Right lobe of liver (tissue), 4 donors: ENCODE measurements around the gene ARHGAP12.

Experiments
- CTCF ChIP-seq, 4 donors: fragments of 200-600 bp in 3 of 4; fragments of 450-650 bp in 1 of 4; IDR thresholded peaks; one replicate each; pipeline versions ENCODE4 v1.5.1 to v1.8.0; 2016 to 2022; ENCODE audit warnings: antibody characterized with exemption in 4 of 4, mild to moderate bottlenecking in 2 of 4
- POLR2A ChIP-seq: fragments of 450-650 bp; IDR thresholded peaks from one replicate; pipeline ENCODE4 v1.6.1; 2017; ENCODE audit warnings: antibody characterized with exemption, mild to moderate bottlenecking
- donor health status: DM: no; HTN: no; CAD: no.
- donor health status: DM: no; HTN: no; CAD: no.
- donor health status: DM: no; HTN: yes; CAD: no.

- no peak for TF ChIP-seq CTCF (IDR thresholded peaks at IDR 0.05)
- no peak for TF ChIP-seq POLR2A
These were observed 8.7 kb upstream of the ARHGAP12 start for GRCh38 chr10:31937371-31937770.
